ENCODE results near the gene DPYSL4. TPM values are rescaled to one million over a fixed set of nuclear protein-coding genes. Genes with fewer than 3 reads are reported as not detected.

The DPYSL4 gene
- total RNA-seq, 1 experiment from 2014 or later = not detected

GRCh38 chr10:132139526-132139925, 47.2 kb upstream of the DPYSL4 start:
- no TSS peak for BruUV-seq (replicated peaks)
- Mint-ChIP-seq H3K27ac (ENCODE audit: unreplicated experiment) (no peak overlapping the region), H3K4me3 (ENCODE audit: low read depth, unreplicated experiment) (no peak overlapping the region), H3K27me3 (ENCODE audit: unreplicated experiment) (peaks cover under 1% of the 10 kb centered on the region), H3K36me3 (ENCODE audit: insufficient read depth, unreplicated experiment) (peaks cover 3% of the 10 kb centered on the region), H3K4me1 (ENCODE audit: low read depth, unreplicated experiment) (no peaks in the 10 kb centered on the region), H3K9me3 (ENCODE audit: low read depth, unreplicated experiment) (no peaks in the 10 kb centered on the region)
- intact Hi-C loops (cut with micrococcal nuclease; ENCODE audit: unreplicated experiment) = no loop called here
- DNase-seq = no peak
- TF ChIP-seq, protein P1, sequence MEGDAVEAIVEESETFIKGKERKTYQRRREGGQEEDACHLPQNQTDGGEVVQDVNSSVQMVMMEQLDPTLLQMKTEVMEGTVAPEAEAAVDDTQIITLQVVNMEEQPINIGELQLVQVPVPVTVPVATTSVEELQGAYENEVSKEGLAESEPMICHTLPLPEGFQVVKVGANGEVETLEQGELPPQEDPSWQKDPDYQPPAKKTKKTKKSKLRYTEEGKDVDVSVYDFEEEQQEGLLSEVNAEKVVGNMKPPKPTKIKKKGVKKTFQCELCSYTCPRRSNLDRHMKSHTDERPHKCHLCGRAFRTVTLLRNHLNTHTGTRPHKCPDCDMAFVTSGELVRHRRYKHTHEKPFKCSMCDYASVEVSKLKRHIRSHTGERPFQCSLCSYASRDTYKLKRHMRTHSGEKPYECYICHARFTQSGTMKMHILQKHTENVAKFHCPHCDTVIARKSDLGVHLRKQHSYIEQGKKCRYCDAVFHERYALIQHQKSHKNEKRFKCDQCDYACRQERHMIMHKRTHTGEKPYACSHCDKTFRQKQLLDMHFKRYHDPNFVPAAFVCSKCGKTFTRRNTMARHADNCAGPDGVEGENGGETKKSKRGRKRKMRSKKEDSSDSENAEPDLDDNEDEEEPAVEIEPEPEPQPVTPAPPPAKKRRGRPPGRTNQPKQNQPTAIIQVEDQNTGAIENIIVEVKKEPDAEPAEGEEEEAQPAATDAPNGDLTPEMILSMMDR (IDR thresholded peaks at IDR 0.05; ENCODE audit: unreplicated experiment) = no peak
- CTCF ChIA-PET = no interaction called here

GRCh38 chr10:132140167-132140925, 46.4 kb upstream of the DPYSL4 start:
- Mint-ChIP-seq H3K36me3 (ENCODE audit: insufficient read depth, unreplicated experiment) (peaks cover 3% of the 10 kb centered on the region), H3K4me1 (ENCODE audit: low read depth, unreplicated experiment) (no peaks in the 10 kb centered on the region), H3K27ac (ENCODE audit: unreplicated experiment) (no peak overlapping the region), H3K27me3 (ENCODE audit: unreplicated experiment) (no peaks in the 10 kb centered on the region), H3K4me3 (ENCODE audit: low read depth, unreplicated experiment) (no peak overlapping the region), H3K9me3 (ENCODE audit: low read depth, unreplicated experiment) (no peaks in the 10 kb centered on the region)
- BruUV-seq (replicated peaks) = no TSS peak
- DNase-seq = no peak
- intact Hi-C loops (cut with micrococcal nuclease; ENCODE audit: unreplicated experiment) = no loop called here
- TF ChIP-seq, protein P1 (IDR thresholded peaks at IDR 0.05; ENCODE audit: unreplicated experiment) = no peak
- CTCF ChIA-PET = no interaction called here

- H3K4me3 Mint-ChIP-seq (ENCODE audit: low read depth, unreplicated experiment) = no peak overlapping the region
- BruUV-seq (replicated peaks) = no TSS peak
- TF ChIP-seq, protein P1 (IDR thresholded peaks at IDR 0.05; ENCODE audit: unreplicated experiment) = no peak
- no peaks in the 10 kb centered on the region for H3K4me1 Mint-ChIP-seq (ENCODE audit: low read depth, unreplicated experiment)
- H3K9me3 Mint-ChIP-seq (ENCODE audit: low read depth, unreplicated experiment) = no peaks in the 10 kb centered on the region
- CTCF ChIA-PET = no interaction called here
- H3K27me3 Mint-ChIP-seq (ENCODE audit: unreplicated experiment) = no peaks in the 10 kb centered on the region
- peaks cover 3% of the 10 kb centered on the region for H3K36me3 Mint-ChIP-seq (ENCODE audit: insufficient read depth, unreplicated experiment)
- H3K27ac Mint-ChIP-seq (ENCODE audit: unreplicated experiment) = no peak overlapping the region
- intact Hi-C loops (cut with micrococcal nuclease; ENCODE audit: unreplicated experiment) = no loop called here
- no peak for DNase-seq
Measured at GRCh38 chr10:132141076-132141475, 45.7 kb upstream of the DPYSL4 start.

DNA sequence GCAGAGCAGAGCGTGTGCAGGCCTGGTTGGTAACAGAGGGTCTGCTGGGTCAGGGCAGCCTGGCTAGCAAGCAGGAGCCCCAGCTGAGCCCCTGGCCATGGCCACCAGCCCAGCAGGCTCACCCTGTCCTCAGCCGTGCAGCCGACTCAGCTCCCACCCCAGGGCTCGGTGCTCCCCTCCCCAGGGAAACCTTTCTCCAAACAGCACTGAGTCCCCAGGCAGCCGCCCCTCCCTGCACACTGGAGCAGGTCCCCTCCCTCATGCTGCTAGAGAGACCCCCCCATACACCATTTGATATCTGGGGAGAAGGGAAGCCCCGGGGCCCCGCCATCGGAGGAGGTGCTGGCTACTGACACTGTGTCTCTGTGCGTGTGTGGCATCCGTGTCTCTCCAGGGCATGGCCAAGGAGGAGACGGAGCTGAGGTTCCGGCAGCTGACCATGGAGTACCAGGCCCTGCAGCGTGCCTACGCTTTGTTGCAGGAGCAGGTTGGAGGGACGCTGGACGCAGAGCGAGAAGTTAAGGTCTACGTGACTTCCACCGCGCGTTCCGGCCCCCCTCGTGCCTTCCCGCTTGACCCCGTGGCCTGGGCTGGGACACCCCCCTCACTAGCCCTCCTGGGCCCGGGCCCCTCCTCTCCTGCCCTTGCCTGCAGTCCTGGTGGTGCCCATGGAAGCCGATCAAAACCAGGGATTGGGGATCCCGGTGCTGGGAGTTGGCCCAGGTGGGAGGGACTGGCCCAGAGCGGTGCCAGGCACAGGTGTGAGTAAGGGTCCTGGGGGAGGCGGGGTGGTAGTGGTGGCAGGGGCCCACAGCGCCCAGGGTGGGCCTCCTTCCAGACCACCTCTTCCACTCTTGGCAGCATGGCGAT, 45.0 kb upstream of the DPYSL4 start:
- TF ChIP-seq, protein P1 (IDR thresholded peaks at IDR 0.05; ENCODE audit: unreplicated experiment) = no peak
- no peaks in the 10 kb centered on the region for H3K4me1 Mint-ChIP-seq (ENCODE audit: low read depth, unreplicated experiment)
- H3K9me3 Mint-ChIP-seq (ENCODE audit: low read depth, unreplicated experiment) = no peaks in the 10 kb centered on the region
- CTCF ChIA-PET = no interaction called here
- no peak for DNase-seq
- H3K4me3 Mint-ChIP-seq (ENCODE audit: low read depth, unreplicated experiment) = no peak overlapping the region
- peaks cover 3% of the 10 kb centered on the region for H3K36me3 Mint-ChIP-seq (ENCODE audit: insufficient read depth, unreplicated experiment)
- H3K27me3 Mint-ChIP-seq (ENCODE audit: unreplicated experiment) = no peaks in the 10 kb centered on the region
- no peak overlapping the region for H3K27ac Mint-ChIP-seq (ENCODE audit: unreplicated experiment)
- BruUV-seq (replicated peaks) = no TSS peak
- intact Hi-C loops (cut with micrococcal nuclease; ENCODE audit: unreplicated experiment) = no loop called here
